Stimulated activated CD4-positive, alpha-beta T cell treated with anti-CD3 and anti-CD28 coated beads, Interleukin-12 subunit alpha, Interleukin-12 subunit beta, amount 100 ng/mL, for 4 hours (primary cell): ENCODE measurements around the gene TPBGL.

Experiments
- DNase-seq: peaks from one replicate; pipeline ENCODE4 v3.0.0-alpha.2; 2020

TPBGL gene, protein sequence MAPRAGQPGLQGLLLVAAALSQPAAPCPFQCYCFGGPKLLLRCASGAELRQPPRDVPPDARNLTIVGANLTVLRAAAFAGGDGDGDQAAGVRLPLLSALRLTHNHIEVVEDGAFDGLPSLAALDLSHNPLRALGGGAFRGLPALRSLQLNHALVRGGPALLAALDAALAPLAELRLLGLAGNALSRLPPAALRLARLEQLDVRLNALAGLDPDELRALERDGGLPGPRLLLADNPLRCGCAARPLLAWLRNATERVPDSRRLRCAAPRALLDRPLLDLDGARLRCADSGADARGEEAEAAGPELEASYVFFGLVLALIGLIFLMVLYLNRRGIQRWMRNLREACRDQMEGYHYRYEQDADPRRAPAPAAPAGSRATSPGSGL

DNA sequence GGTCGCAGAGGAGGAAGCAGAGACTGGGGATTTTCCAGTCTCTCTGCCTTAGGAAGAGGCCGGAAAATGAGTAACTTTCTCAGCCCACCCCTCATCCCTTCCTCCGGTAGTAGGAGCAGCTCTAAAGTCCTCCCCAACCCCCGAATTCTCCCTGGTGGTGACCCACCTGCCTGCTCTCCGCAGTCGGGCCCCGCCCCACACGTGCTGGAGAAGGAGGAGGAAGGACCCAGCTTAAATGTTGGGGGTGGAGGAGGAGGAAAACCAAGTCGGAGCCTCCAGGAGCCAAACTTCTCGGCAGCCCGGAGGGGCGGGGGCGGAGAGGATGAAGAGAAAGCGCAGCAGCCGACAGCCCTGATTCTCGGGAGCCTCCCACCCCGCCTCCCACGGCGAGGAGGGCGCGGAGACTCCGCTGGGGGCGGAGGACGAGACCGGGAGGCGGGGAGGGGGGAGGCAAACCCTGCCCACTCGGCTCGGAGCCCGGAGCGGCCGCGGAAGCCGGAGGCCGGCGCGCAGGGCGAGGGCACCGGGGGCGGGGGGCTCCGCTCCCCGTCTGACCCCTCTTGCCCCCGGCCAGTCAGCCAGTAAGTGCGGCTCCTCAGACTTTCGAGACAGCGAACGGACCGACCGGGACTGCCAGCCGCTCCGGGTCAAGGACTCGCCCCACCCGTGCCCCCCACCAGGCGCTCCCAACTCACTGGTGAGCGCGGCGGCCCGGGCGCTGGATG, at the start of gene TPBGL:
Gene TPBGL, plus strand, starts transcription at position 464 of the 725 bp plus-strand sequence. CDS start 276 bp downstream, outside the sequence.
- peak; percentile 28 for DNase-seq

DNA sequence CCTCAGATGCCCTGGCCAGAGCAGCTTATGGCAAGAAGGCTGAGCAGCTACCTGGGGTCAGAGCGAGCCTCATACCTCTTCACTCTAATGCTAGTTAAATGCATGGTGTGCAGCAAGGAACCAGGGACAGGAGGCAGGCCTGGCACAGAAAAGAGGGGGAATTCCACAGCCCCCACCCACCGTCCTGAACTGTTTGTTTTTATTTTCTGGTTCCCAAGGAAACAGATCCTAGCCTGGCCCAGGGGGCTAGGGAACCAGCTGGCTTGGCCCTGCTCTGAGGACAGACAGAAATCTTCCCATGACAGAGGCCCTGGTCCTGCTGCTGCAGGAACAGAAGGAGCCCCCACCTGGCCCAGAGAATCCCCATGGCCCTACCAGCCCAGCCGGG, 49.2 kb upstream of the TPBGL start:
- DNase-seq: no peak

DNA sequence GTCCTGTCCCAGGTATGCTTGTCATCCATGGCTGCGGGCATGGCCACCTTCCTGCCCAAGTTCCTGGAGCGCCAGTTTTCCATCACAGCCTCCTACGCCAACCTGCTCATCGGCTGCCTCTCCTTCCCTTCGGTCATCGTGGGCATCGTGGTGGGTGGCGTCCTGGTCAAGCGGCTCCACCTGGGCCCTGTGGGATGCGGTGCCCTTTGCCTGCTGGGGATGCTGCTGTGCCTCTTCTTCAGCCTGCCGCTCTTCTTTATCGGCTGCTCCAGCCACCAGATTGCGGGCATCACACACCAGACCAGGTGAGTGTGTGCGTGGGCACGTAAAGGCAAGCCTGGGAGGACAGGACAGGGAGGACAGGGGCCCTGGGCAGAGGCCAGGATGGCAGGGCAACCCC, 47.3 kb upstream of the TPBGL start:
- no peak for DNase-seq

DNA sequence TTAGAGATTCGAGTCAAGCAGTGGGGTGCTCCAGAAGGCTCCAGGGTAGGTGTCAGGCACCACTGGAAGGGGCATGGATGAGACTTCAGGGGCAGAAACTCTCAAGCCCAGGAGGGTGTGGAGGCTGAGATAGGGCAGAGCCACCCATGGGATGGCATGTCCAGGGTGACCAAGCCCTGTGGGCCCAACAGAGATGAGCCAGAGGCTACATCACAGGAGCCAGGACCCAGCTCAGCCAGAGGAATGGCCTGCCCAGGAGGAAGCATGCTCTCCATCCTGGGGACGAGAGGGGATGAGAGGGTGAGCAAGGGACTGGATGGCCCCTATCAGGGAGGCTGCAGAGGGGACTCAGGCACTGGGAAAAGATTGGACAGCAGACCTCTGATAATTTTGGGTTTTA, 46.9 kb upstream of the TPBGL start:
- no peak for DNase-seq

DNA sequence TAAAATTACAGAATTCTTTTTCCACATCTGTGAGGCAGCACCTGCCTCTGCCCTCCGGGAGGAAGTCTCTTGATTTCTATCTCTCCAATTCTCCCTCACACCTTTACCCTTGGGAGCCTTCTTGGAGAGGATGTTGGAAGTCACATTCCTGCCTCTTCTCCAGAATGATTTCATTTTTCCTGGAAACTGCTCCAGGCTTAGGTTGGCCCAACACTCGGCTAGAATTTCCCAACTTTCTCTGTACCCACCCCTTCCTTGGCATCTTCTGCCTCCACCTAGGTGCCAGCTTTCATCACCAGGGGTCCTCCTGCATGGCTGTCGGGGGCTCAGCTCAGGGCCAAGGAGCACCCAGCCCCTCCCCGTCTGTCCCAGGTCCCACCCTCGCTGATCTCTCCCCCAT, 46.4 kb upstream of the TPBGL start:
- no peak for DNase-seq

DNA sequence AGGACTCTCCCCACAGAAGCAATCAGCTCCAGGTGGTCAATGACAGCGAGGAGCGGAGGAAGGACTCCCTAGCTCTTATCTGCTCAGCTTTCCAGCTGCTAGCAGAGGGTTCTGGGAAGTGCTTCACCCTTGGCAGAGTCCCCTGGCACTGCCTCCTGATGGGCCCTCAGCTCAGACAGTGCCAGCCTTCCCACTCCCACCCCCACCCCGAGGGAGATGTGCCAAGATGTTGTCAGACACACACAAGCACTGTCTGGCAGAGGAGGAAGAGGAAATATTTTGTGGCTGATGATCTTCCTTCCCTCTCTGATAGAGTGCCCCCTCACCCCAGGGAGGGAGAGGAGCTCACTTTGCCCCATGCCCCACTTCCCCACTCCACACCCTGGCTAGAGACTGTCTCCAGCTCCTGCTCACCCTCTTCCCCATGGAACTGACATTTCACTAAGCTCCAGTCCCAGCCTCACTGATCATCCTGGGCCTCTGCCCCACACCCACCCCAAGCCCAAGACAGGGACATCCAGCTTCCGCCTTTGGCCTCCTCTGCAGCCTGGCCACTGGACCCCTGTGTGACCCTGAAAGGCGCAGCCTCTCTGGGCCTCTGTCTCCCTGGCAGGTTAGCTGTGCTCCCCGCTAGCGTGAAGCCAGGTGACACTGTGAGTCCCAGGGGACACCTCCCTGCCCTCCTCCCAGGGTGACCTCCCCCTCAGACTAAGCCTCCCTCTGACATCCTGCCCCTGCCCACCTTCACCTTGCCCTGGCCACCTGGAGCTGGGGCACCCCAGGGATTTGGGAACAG, 45.2 kb upstream of the TPBGL start:
- no peak for DNase-seq

DNA sequence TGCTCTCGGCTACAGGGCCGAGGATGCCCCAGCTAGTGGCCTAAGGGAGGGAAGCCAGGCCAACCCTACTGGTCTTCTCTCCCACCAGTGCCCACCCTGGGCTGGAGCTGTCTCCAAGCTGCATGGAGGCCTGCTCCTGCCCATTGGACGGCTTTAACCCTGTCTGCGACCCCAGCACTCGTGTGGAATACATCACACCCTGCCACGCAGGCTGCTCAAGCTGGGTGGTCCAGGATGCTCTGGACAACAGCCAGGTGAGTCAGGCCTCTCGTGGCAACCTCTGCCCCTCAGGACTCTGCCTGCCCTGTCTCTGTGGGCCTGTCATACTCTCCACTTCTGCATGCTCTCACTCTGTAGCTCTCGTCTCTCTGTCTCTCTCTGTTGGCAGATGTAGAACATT, 44.1 kb upstream of the TPBGL start:
- no peak for DNase-seq

DNA sequence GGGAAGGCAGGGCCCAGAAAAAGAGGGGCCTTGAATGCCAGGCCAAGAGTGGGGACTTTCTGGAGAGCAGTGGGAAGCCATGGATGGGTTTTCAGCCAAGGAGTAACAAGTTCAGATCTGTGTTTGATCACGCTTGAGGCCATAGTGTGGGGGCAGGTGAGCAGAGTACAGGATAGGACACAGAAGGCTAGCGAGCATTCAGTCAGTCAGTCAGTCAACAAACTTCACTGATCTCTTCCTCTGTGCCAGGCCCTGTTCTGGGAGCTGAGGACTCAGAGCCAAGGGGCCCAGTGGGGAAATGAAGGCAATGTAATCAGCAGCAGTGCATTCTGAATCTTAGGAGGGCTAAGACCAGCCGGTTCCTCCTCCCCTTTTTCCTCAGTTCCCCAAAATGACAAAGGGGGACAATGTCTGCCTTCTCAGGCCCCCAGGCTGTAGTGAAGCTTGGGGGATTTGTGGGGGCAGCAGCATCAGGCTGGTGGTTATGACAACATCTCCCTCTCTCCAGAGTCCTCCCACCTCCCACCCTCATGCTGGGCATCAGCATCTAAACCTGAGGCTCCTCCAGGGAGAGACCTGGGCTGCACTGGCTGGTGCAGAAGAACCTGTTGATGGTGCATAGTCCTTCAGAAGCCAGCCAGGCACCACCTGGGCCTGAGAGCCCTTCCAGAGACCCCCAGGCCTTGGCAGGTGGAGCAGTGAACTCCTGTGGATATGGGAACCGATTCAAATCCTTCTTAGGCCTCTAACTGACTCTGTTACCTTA, 42.9 kb upstream of the TPBGL start:
- DNase-seq: no peak

DNA sequence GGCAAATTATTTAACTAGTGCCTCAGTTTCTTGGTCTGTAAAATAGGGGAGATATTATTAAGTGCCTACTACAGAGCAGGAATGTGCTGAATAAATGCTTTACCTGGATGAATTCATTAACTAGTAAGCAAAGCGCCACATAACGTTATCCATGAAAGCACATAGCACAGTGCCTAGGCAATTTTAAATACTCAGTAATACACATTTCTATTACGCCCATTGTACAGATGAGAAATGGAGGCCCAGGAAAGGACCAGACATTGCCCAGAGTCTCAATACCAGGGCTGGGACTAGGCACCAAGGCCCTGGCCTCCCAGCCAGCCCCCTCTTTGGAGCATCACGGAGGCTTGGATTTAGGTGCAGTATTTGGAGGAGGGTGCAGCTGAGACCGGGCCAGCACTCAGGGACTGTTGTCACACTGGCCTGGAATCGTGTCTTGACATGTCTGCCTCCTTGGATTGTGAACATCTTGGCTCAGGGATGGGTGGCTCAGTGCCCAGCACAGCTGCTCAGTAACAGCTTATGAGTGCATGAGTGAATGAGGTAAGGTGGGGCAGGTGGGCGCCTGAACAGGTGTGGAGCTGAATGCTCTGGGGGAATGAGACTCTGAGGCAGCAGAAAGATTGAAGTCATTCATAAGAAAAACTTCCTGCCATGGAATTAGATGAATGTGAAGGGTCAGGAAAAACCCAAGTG, 42.1 kb upstream of the TPBGL start:
- DNase-seq: no peak

DNA sequence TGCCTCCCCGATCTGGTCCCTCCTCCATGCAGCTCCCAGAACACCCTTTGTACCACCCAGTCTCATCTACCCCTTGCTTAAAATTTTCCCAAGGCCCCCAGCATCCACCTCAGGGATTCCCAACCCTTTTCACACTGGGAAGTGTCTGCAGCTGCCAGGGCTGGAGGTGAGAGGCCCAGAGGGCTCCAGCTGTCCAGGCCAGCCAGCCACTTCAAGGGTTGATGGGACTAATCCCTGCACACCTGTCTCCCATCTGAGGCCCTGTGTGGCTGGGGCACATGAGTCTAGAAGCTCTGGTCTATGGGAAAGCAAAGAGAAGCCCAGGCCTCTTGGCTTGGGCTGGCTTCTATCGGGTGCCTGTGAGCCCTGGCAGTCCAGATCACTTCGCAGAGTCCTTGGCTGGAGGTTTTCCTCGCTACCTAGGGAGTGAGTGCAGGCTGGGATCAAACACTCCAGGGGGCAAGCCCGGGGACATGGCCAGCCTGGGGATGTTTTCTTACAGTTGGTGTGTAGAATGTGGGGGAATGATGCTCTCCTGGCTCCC, 41.1 kb upstream of the TPBGL start:
- no peak for DNase-seq

DNA sequence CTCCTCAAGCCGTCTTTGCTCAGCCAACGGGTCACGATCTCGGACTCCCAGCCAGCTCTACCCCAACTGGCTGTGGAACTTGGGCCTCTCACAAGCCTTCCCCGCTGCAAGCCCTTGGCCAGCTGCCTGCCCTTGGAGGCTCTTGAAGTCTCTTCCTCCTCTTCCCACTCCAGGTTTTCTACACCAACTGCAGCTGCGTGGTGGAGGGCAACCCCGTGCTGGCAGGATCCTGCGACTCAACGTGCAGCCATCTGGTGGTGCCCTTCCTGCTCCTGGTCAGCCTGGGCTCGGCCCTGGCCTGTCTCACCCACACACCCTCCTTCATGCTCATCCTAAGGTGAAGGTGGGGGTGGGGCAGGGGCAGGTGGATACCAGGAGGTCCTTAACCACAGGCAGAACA, 40.5 kb upstream of the TPBGL start:
- DNase-seq: no peak

DNA sequence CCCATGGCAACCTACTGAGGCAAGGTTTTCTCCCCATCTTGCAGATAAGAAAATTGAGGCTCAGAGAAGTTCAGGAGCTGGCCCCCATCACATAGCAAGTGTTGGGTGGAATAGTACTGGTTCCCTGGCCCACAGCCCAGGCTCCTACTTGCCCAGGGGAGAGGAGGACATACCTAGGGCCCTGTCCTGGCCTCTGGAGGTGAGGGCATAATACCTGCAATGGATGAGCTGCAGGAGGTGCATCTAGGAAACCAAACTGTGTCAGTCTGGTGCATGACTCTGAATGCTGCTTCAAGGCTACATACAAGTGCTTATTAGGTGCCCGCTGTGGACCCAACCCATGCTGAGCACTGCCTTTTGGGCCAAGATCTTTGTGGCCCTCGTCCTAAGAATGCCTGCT, 40.0 kb upstream of the TPBGL start:
- DNase-seq: no peak

DNA sequence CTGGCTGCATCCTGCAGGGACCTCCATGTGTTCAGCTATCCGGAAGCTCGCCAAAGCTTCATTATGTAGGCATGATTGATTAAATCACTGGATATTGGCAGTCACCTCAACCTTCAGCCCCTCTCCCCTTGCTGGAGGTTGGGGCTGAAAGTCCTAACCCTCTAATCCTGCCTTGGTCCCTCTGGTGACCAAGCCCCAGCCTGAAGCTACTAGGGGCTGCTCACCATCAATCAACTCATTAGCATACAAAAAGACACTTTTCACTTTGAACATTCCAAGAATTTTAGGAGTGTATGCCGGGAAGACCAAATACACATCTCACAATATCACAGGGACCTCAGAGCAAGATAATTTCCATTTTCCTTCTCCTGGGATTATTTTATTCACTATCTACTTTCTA, 38.8 kb upstream of the TPBGL start:
- DNase-seq: no peak

DNA sequence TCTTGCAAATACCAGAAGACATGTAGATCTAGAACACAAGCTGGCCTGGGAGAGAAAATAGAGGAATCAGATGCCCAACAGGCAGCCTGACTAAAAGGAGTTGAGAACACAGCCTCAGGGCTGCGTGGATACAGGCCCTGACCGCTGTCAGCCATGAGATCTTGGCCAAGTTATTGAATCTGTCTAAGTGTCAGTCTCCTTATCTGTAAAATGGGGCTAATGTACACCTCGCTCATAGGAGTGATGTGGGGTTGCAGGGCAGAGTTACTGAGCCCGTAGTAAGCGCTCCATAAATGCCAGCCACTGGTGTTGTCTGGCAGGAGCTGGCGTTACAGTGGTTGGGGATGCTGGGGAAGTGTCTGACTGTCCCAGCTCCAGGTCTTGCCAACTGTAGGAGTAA, 38.4 kb upstream of the TPBGL start:
- no peak for DNase-seq

DNA sequence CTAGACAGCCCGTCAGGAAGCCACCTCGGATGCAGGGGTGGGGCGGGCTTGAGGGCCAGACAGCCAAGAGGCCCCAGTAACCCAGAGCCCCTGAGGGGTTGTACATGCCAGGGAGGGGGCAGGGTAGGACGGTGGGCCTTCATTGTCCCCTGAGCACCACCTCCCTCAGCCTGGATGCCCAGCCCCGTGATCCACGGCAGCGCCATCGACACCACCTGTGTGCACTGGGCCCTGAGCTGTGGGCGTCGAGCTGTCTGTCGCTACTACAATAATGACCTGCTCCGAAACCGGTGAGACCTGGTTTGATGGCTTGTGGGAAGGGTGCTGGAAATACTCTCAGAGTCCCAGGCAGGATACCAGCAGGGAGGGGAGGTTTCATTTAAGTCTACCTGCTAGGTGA, 37.4 kb upstream of the TPBGL start:
- no peak for DNase-seq

DNA sequence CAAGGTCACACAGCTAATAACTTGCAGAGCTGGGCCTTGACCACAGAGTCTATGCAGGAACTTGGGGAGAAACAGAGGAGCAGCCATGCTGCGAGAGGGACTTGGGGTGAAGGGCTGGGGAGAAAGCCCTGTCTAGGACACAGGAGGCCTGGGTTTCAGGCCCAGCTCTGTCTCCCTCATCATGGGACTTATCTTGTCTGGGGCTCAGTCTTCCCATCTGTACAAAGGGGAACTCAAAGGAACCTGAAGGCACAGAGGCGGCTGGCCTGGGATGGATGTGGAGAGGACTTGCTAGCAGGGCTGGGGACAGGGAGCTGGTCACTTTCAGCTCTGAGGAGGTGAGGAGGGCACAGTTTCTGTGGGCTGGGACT, 36.9 kb upstream of the TPBGL start:
- DNase-seq: no peak

DNA sequence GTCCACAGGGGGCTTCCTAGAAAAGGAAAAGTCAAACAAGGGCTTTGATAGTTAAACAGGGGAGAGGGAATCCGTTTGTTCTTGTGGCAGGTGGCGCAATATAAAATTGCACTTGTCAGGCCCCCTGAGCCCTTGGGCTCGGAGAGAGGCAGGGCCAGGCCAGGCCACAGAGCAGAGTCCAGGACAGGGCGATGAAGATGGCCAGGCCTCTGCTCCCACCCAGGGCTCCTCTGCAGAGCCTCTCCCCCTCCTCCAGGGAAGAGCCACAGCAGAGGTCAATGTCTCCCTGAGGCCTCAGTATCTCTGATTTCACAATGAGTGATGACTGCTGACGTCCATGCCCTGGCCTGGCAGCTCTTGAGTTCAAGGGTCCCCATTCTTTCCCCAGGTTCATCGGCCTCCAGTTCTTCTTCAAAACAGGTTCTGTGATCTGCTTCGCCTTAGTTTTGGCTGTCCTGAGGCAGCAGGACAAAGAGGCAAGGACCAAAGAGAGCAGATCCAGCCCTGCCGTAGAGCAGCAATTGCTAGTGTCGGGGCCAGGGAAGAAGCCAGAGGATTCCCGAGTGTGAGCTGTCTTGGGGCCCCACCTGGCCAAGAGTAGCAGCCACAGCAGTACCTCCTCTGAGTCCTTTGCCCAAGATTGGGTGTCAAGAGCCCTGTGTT, 36.4 kb upstream of the TPBGL start:
- DNase-seq: no peak

DNA sequence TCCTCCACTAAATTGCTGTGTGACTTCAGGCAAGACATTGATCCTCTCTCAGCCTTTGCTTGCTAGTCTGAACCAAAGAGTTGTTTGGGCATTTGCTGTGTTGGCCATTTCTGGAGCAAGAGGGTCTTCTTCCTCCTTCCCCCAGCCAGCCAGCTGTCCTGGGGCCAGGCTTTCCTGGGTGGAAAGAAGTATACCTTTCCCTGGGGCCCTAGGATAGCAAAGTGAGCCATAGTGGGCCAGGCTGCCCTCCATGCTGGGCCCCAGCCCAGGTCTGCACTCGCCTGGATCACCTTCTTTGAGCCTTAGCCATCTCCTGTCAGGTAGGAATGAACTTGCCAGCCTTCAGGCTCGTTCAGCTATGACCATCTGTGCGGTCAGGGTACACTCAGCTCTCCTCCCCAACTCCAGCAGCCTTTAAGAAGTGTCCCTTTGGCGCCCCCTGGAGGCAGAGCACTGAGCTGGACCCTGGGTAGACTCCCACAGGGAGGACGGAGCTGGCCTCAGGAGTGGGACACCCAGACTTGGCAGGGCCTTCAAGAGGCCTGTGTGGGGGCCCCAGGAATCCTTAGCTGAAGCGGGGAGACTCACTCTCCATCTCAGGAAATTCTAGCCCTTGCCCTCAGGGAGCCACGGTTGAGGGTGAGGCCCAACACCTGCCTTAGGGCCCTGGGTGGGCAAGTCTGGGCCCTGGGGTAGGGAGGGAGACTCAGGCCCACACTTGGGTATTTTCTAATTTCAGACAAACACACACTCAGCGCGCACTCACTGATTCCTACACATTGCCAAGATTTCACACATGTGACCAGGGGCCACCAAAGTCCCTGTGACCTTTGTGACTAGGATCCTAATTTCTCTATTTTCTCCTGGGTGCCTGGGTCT, 35.6 kb upstream of the TPBGL start:
- DNase-seq: peak; percentile 84

DNA sequence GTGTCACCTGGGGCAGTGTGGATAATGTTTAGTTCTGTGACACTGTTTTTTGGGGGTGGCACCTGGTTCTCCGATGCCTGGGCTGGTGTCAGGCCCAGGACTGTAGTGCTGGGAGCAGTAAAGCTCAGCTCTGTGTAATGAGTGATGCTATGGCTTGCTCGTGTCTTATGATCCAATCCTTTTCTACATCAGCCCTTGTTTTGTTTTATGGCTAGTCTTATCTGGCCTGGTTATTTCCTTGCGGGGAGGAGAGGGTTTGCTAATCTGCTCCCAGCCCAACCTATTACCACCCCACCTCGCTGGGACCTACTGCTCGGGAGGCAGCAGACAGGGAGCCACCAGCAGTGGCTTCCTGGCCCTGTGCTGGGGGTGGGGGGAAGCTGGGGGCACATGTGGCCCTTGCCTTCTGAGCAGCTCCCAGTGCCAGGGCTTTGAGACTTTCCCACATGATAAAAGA, 35.0 kb upstream of the TPBGL start:
- no peak for DNase-seq

DNA sequence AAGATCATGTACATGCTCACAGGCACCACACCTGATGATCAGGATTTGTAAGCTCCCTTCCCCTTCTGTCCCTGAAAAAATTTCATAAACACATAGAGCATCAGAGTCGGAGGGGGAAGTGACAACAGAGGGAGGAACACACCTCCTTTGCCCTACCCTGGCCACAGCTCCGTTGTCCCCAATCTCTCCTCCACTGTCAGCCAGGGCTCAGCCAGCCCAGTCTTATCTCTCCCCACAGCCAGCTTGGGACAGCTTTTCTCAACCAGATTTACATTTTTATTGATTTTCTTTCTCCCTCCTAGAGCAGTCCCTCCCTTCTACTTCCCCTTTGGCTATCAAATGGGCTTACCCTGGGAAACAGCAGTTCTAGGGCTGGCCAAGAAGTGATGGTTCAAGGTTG, 32.1 kb upstream of the TPBGL start:
- no peak for DNase-seq
